GM23248 (cell line): ENCODE data around the gene XIRP2. TPM values are rescaled to one million over a fixed set of nuclear protein-coding genes. Genes with fewer than 3 reads are reported as not detected.
"Not testable (repeated sequence)": the region's sequence is repeated elsewhere in the genome, so short reads cannot be mapped to it uniquely, and the experiment has no call there.

Experiments used
- DNase-seq: peaks from one replicate; pipeline ENCODE4 v3.0.0-alpha.2; 2015
- H2AFZ ChIP-seq: fragments of 200-600 bp; sonication (generic); 2 replicates; pipeline ENCODE4 v1.6.1; 2016; ENCODE audit warnings: antibody characterized with exemption
- H3F3A ChIP-seq: fragments of 200-600 bp; sonication (generic); 2 replicates; pipeline ENCODE4 v1.6.1; 2016; ENCODE audit warnings: mild to moderate bottlenecking, antibody characterized with exemption, mixed run types; ENCODE audit not compliant: insufficient read depth
- H3K27ac ChIP-seq: fragments of 200-600 bp; sonication (generic); 2 replicates; pipeline ENCODE4 v1.5.1; 2016; ENCODE audit warnings: mild to moderate bottlenecking
- H3K27me3 ChIP-seq: fragments of 200-600 bp; sonication (generic); replicated peaks from 2 replicates; pipeline ENCODE4 v1.6.1; 2016; ENCODE audit warnings: mild to moderate bottlenecking; ENCODE audit not compliant: insufficient read depth
- H3K36me3 ChIP-seq: fragments of 200-600 bp; sonication (generic); 2 replicates; pipeline ENCODE4 v1.6.1; 2016; ENCODE audit warnings: low read depth, mild to moderate bottlenecking
- H3K4me1 ChIP-seq: fragments of 200-600 bp; sonication (generic); 2 replicates; pipeline ENCODE4 v1.6.1; 2016; ENCODE audit warnings: mild to moderate bottlenecking; ENCODE audit not compliant: insufficient read depth
- H3K4me2 ChIP-seq: fragments of 200-600 bp; sonication (generic); one replicate; pipeline ENCODE4 v1.6.1; 2016; ENCODE audit warnings: mild to moderate bottlenecking; ENCODE audit not compliant: unreplicated experiment
- H3K4me3 ChIP-seq: fragments of 200-600 bp; sonication (generic); 2 replicates; pipeline ENCODE4 v1.5.1; 2016; ENCODE audit warnings: mild to moderate bottlenecking
- H3K79me2 ChIP-seq: fragments of 200-600 bp; sonication (generic); 2 replicates; pipeline ENCODE4 v1.6.1; 2016; ENCODE audit warnings: mild to moderate bottlenecking; ENCODE audit not compliant: insufficient read depth
- H3K9ac ChIP-seq: fragments of 200-600 bp; sonication (generic); 2 replicates; pipeline ENCODE4 v1.6.1; 2016; ENCODE audit warnings: mild to moderate bottlenecking
- H3K9me2 ChIP-seq: fragments of 200-600 bp; sonication (generic); 2 replicates; pipeline ENCODE4 v1.6.1; 2016; ENCODE audit warnings: mixed run types, mild to moderate bottlenecking, moderate library complexity; ENCODE audit not compliant: insufficient read depth
- H3K9me3 ChIP-seq: fragments of 200-600 bp; sonication (generic); one replicate; pipeline ENCODE4 v1.6.1; 2017; ENCODE audit warnings: low read depth
- H4K20me1 ChIP-seq: fragments of 200-600 bp; sonication (generic); 2 replicates; pipeline ENCODE4 v1.6.0; 2016; ENCODE audit not compliant: insufficient read depth
- EZH2 ChIP-seq: fragments of 200-600 bp; sonication (generic); IDR thresholded peaks from 2 replicates; pipeline ENCODE4 v1.6.1; 2018; ENCODE audit warnings: antibody characterized with exemption, mild to moderate bottlenecking; ENCODE audit not compliant: insufficient read depth, poor library complexity, severe bottlenecking
- EZH2phosphoT487 ChIP-seq: fragments of 200-600 bp; sonication (generic); IDR thresholded peaks from 2 replicates; pipeline ENCODE4 v1.6.1; 2018; ENCODE audit warnings: antibody characterized with exemption, moderate library complexity, mild to moderate bottlenecking, low read depth; ENCODE audit not compliant: insufficient read depth
- WGBS, 2 experiments: methylation state at CpG; one replicate each; pipeline ENCODE4 v1.1.6; 2015 to 2017; ENCODE audit warnings: low lambda C conversion rate in 2 of 2, low coverage in 1 of 2; ENCODE audit errors: missing lambda C conversion rate in 2 of 2; 5-methylcytosine and 5-hydroxymethylcytosine counted together
- in situ Hi-C: fragments of 300-500 bp; cut with MboI; formaldehyde crosslinking; loops from 2 replicates; pipeline ENCODE4 v1.15.0; 2020
- polyA plus RNA-seq: library from polyadenylated mRNA; unstranded; fragments of >200 nt; fragmentation: Nextera tagmentation; extraction: Ambion mirVana; gene quantifications from 2 replicates; pipeline ENCODE4 v1.2.1, GENCODE V29; 2016
- total RNA-seq: library from RNA; depleted of rRNA; stranded (reverse); fragments of >200 nt; shearing (Covaris generic); gene quantifications from 2 replicates; pipeline ENCODE4 v1.2.3, GENCODE V29; 2014

XIRP2 gene
- total and polyA plus RNA-seq, 2 experiments from 2014 or later = not detected

DNA sequence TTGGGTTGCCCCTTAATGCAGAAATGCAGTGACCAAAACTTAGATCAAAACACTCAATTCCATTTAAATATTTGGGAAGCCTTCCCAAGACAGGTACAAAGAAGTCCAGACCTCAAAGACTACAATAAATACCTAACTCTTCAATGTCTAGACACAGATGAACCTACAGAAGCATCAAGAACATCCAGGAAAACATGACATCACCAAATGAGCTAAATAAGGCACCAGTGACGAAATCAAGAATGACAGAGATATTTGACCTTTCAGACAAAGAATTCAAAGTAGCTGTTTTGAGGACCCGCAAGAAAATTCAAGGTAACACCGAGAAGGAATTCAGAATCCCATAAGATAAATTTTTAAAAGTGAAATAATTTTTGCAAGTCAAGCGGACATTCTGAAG, 140.2 kb downstream of the XIRP2 start:
- no peak overlapping the region for H3K4me2 ChIP-seq
- no peaks in the 10 kb centered on the region for H3F3A ChIP-seq
- DNase-seq = no peak
- H3K36me3 ChIP-seq = no peaks in the 10 kb centered on the region
- no peak overlapping the region for H3K27ac ChIP-seq
- no peaks in the 10 kb centered on the region for H3K9me2 ChIP-seq
- WGBS, 2 experiments = 25 to 27% methylated on average over 4 of the region's 4 CpGs
- H3K79me2 ChIP-seq = no peaks in the 10 kb centered on the region
- no peaks in the 10 kb centered on the region for H3K4me1 ChIP-seq
- H3K9me3 ChIP-seq = no peaks in the 10 kb centered on the region
- no peak overlapping the region for H3K9ac ChIP-seq
- H3K27me3 ChIP-seq = no peaks in the 10 kb centered on the region
- H4K20me1 ChIP-seq = no peaks in the 10 kb centered on the region; the same call in 1 of the 2 replicates
- in situ Hi-C loops = no loop called here
- no peak overlapping the region for H3K4me3 ChIP-seq
- TF ChIP-seq EZH2 (no peak), EZH2phosphoT487 (no peak)
- no peak overlapping the region for H2AFZ ChIP-seq

GRCh38 chr2:167034976-167035375, 146.7 kb downstream of the XIRP2 start:
- H3K79me2 ChIP-seq, DNase-seq, in situ Hi-C loops, H2AFZ ChIP-seq, H3F3A ChIP-seq, H3K36me3 ChIP-seq, H3K4me1 ChIP-seq, H3K9me2 ChIP-seq, H3K9ac ChIP-seq, H3K27me3 ChIP-seq, H3K4me3 ChIP-seq, H4K20me1 ChIP-seq, H3K27ac ChIP-seq, H3K4me2 ChIP-seq, H3K9me3 ChIP-seq: not testable (repeated sequence)
- WGBS, 2 experiments = 45 to 54% methylated on average over 3 of the region's 3 CpGs

GRCh38 chr2:167048829-167049228, 160.5 kb downstream of the XIRP2 start:
- no peak overlapping the region for H3K27ac ChIP-seq
- no peaks in the 10 kb centered on the region for H3K4me1 ChIP-seq
- H3K9me2 ChIP-seq = no peaks in the 10 kb centered on the region
- no peaks in the 10 kb centered on the region for H3K79me2 ChIP-seq
- no peak overlapping the region for H3K4me3 ChIP-seq
- in situ Hi-C loops = no loop called here
- no peak overlapping the region for H3K4me2 ChIP-seq
- no peaks in the 10 kb centered on the region for H4K20me1 ChIP-seq
- no peaks in the 10 kb centered on the region for H3K27me3 ChIP-seq
- TF ChIP-seq EZH2 (no peak), EZH2phosphoT487 (no peak)
- H3F3A ChIP-seq = no peaks in the 10 kb centered on the region
- no peaks in the 10 kb centered on the region for H3K9me3 ChIP-seq
- no peak overlapping the region for H2AFZ ChIP-seq
- H3K9ac ChIP-seq = no peak overlapping the region
- no peaks in the 10 kb centered on the region for H3K36me3 ChIP-seq
- DNase-seq = no peak

GRCh38 chr2:167049659-167050058, 161.4 kb downstream of the XIRP2 start:
- WGBS, 2 experiments = 36 to 44% methylated on average over 3 of the region's 3 CpGs
- no peak overlapping the region for H3K9ac ChIP-seq
- in situ Hi-C loops = no loop called here
- TF ChIP-seq EZH2 = no peak
- no peak for TF ChIP-seq EZH2phosphoT487
- no peaks in the 10 kb centered on the region for H4K20me1 ChIP-seq
- no peaks in the 10 kb centered on the region for H3K36me3 ChIP-seq
- no peaks in the 10 kb centered on the region for H3K9me3 ChIP-seq
- H3K4me3 ChIP-seq = no peak overlapping the region
- no peak for DNase-seq
- no peak overlapping the region for H2AFZ ChIP-seq
- H3F3A ChIP-seq = no peaks in the 10 kb centered on the region
- H3K4me1 ChIP-seq = no peaks in the 10 kb centered on the region
- no peak overlapping the region for H3K4me2 ChIP-seq
- H3K27me3 ChIP-seq = no peaks in the 10 kb centered on the region
- no peaks in the 10 kb centered on the region for H3K9me2 ChIP-seq
- H3K79me2 ChIP-seq = no peaks in the 10 kb centered on the region
- H3K27ac ChIP-seq = no peak overlapping the region

GRCh38 chr2:167052825-167053224, 164.5 kb downstream of the XIRP2 start:
- no peak overlapping the region for H3K9ac ChIP-seq
- H4K20me1 ChIP-seq = no peaks in the 10 kb centered on the region
- no peaks in the 10 kb centered on the region for H3F3A ChIP-seq
- H3K9me3 ChIP-seq = no peaks in the 10 kb centered on the region
- no peaks in the 10 kb centered on the region for H3K79me2 ChIP-seq
- WGBS, 2 experiments = 0% methylated on average over 1 of the region's 1 CpG
- H3K9me2 ChIP-seq = no peaks in the 10 kb centered on the region
- DNase-seq = peak; percentile 53
- no peaks in the 10 kb centered on the region for H3K4me1 ChIP-seq
- H3K27ac ChIP-seq = no peak overlapping the region
- H3K36me3 ChIP-seq = no peaks in the 10 kb centered on the region
- no peaks in the 10 kb centered on the region for H3K27me3 ChIP-seq
- in situ Hi-C loops = no loop called here
- TF ChIP-seq EZH2phosphoT487 (no peak), EZH2 (no peak)
- no peak overlapping the region for H3K4me3 ChIP-seq
- no peak overlapping the region for H3K4me2 ChIP-seq
- no peak overlapping the region for H2AFZ ChIP-seq
